Right atrium auricular region (tissue), 2 donors: ENCODE results near the gene CASD1. TPM values are rescaled to one million over a fixed set of nuclear protein-coding genes. Genes with fewer than 3 reads are reported as not detected.

ENCODE experiments used
- DNase-seq: peaks from one replicate; pipeline ENCODE4 v3.0.0-alpha.2; 2019; ENCODE audit warnings: low spot score
- H3K27ac ChIP-seq, 2 donors: fragments of 200-600 bp; sonication (generic); 1 replicate in 1 of 2; 2 replicates in 1 of 2; pipeline ENCODE4 v1.5.1; 2016 to 2019
- H3K27me3 ChIP-seq, 2 donors: fragments of 200-600 bp; sonication (generic); one replicate each; pipeline versions ENCODE4 v1.5.1 to v1.6.0; 2017 to 2019
- H3K36me3 ChIP-seq: fragments of 200-600 bp; sonication (generic); one replicate; pipeline ENCODE4 v1.5.1; 2016
- H3K4me1 ChIP-seq, 2 donors: fragments of 200-600 bp; sonication (generic); one replicate each; pipeline versions ENCODE4 v1.5.1 to v1.6.0; 2017 to 2019
- H3K4me3 ChIP-seq, 2 donors: fragments of 200-600 bp; sonication (generic); 1 replicate in 1 of 2; 2 replicates in 1 of 2; pipeline ENCODE4 v1.5.1; 2017 to 2019; ENCODE audit warnings: mild to moderate bottlenecking in 1 of 2, moderate library complexity in 1 of 2
- H3K9me3 ChIP-seq, 2 donors: fragments of 200-600 bp; sonication (generic); one replicate each; pipeline ENCODE4 v1.5.1; 2019
- CTCF ChIP-seq, 2 donors: fragments of 200-600 bp; sonication (generic); IDR thresholded peaks; one replicate each; pipeline ENCODE4 v1.5.1; 2019; ENCODE audit warnings: antibody characterized with exemption in 2 of 2
- total RNA-seq, 2 donors: library from RNA; depleted of rRNA; stranded (reverse); fragments of >200 nt; gene quantifications; one replicate each; pipeline ENCODE4 v1.1.0, GENCODE V29; 2016

CASD1 gene
- total RNA-seq, 2 donors from 2014 or later = 15.6 to 25.5 TPM

GRCh38 chr7:94509887-94510581, 425 bp downstream of the CASD1 start:
- DNase-seq = peak; percentile 71
- Histone ChIP-seq H3K27me3 (no peaks in the 10 kb centered on the region), H3K4me1 (peaks cover 0 to 42% of the 10 kb centered on the region in 2 donors), H3K36me3 (no peaks in the 10 kb centered on the region), H3K27ac (peak overlapping the region; percentile 95 to 96), H3K4me3 (peak overlapping the region; percentile 72 to 74), H3K9me3 (no peaks in the 10 kb centered on the region)
- TF ChIP-seq CTCF (IDR thresholded peaks at IDR 0.05) = peak in 1 of 2 donors; percentile 39

GRCh38 chr7:94510582-94511496, 1.2 kb downstream of the CASD1 start:
- Histone ChIP-seq H3K27ac (peak overlapping the region; percentile 95 to 96), H3K4me3 (peak overlapping the region; percentile 72 to 74), H3K27me3 (no peaks in the 10 kb centered on the region), H3K9me3 (no peaks in the 10 kb centered on the region), H3K4me1 (peaks cover 0 to 42% of the 10 kb centered on the region in 2 donors), H3K36me3 (no peaks in the 10 kb centered on the region)
- no peak for TF ChIP-seq CTCF (IDR thresholded peaks at IDR 0.05)
- DNase-seq = no peak

- Histone ChIP-seq H3K4me3 (no peak overlapping the region), H3K4me1 (peaks cover 0 to 42% of the 10 kb centered on the region in 2 donors), H3K27ac (peak overlapping the region in 1 of 2 donors; percentile 95), H3K9me3 (no peaks in the 10 kb centered on the region), H3K36me3 (no peaks in the 10 kb centered on the region), H3K27me3 (no peaks in the 10 kb centered on the region)
- TF ChIP-seq CTCF (IDR thresholded peaks at IDR 0.05) = no peak
- no peak for DNase-seq
Measured at GRCh38 chr7:94511718-94512117, 2.1 kb downstream of the CASD1 start.

- no peaks in the 10 kb centered on the region for H3K36me3 ChIP-seq
- H3K4me1 ChIP-seq = peaks cover 0 to 42% of the 10 kb centered on the region in 2 donors
Measured at GRCh38 chr7:94512735-94513564, 3.3 kb downstream of the CASD1 start.

More at GRCh38 chr7:94512735-94513564, 3.3 kb downstream of the CASD1 start:
- H3K27ac ChIP-seq = peak overlapping the region in 1 of 2 donors; percentile 95
- no peak for TF ChIP-seq CTCF (IDR thresholded peaks at IDR 0.05)
- no peak for DNase-seq
- H3K4me3 ChIP-seq = no peak overlapping the region
- H3K9me3 ChIP-seq = no peaks in the 10 kb centered on the region
- no peaks in the 10 kb centered on the region for H3K27me3 ChIP-seq
